ENCODE data around the gene IGSF1. TPM values are rescaled to one million over a fixed set of nuclear protein-coding genes. Genes with fewer than 3 reads are reported as not detected.
A peak's percentile ranks its signal among the peaks of the same experiment; 100 is the strongest.

Gene IGSF1
- total and polyA plus RNA-seq, 2 of the 13 experiments (the other 11 are each of a cell fraction or from before 2014, with no cell fraction given) = 58.7 to 108 TPM

DNA sequence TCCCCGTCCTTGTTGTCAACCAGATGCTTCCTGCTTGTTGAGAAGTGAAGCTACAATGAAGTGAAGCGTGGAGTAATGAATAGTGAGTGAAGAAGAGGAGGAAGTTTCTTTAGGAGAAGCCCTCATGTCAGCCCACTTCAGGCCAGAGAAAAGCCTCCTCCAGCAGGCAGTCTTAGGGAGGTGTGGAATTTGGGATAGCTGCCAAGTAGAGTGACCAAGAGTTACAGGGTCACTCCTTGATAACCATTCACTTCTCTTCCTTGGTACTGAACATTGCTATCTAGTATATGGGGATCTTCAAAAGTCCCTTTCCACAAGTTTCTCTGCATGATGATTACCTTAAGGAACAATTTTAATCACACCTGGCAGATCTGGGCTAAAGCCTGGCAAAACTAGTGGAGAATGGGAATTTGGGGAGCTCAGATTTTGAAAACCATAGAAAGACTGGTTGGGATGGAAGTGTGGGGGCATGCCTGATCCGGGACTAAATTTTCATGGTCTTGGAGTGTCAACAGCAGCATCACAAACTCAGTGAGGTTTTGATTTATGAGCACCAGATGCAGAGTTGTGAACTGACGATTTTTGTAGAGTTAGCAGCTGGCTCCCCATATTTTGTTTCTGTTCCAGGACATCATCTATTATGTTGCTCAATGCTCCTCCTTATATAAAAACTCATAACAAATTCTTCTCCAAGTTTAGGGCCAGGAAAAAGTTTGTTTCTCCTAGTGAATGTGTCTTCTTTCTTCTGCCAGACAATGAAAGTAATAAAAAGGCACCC lies 53.1 kb downstream of the IGSF1 start (continued):
- TF ChIP-seq NR1H2 (CRISPR knock-in tag; IDR thresholded peaks at IDR 0.05; ENCODE audit: borderline replicate concordance, low read depth) = no peak

DNA sequence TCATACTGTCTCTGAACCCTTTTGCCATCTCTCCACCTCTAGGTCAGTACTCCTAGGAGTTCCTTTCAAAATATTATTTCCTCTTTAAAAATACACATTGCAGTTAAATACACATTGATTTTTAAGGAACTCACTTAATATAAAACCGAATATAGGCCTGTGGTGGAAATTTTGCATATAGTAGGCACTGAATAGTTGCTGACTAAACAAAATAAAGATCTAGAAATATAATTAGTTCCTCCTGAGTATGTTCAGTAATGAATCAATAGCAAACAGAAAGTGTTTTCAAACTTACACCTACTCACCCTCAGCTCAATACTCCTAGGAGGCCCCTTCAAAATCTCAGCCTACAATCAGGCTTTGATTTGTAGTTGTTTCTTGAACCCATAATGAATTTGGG lies 61.5 kb downstream of the IGSF1 start:
- Histone ChIP-seq H2AFZ (ENCODE audit: low read length) (no peak overlapping the region), H3K36me3 (replicated peaks in 1 of 2; ENCODE audit: control insufficient read depth in 1 of 2, insufficient read depth in 2 of 2, low read length in 2 of 2) (no peaks in the 10 kb centered on the region), H4K20me1 (ENCODE audit: insufficient read depth, low read length) (no peaks in the 10 kb centered on the region), H3K9me3 (ENCODE audit: low read length) (no peaks in the 10 kb centered on the region), H3K27ac (ENCODE audit: extremely low read length, insufficient read depth, low read length) (no peak overlapping the region), H3K79me2 (ENCODE audit: insufficient read depth, low read length) (no peaks in the 10 kb centered on the region), H3K9ac (ENCODE audit: insufficient read depth, low read depth, low read length) (no peak overlapping the region), H3K4me1 (ENCODE audit: insufficient read depth, low read length) (no peaks in the 10 kb centered on the region), H3K27me3 (ENCODE audit: control insufficient read depth in 1 of 2, insufficient read depth in 2 of 2, low read length in 2 of 2) (no peaks in the 10 kb centered on the region), H3K4me2 (ENCODE audit: low read depth, low read length) (no peak overlapping the region), H3K4me3 (replicated peaks in 1 of 3; ENCODE audit: insufficient read depth in 1 of 3, low read depth in 2 of 3, low read length in 3 of 3) (no peak overlapping the region)
- TF ChIP-seq SMARCE1 (IDR thresholded peaks at IDR 0.05; ENCODE audit: borderline replicate concordance) = no peak
- peak; percentile 50; the same call in 1 of the 2 replicates for TF ChIP-seq MAFF (IDR thresholded peaks at IDR 0.05; ENCODE audit: low read depth, low read length)
- peak in 1 of 2 experiments; percentile 79; a peak in 3 of 4 replicates for TF ChIP-seq MAFK (conservative IDR thresholded peaks at IDR 0.05 in 1 of 2, IDR thresholded peaks at IDR 0.05 in 1 of 2; ENCODE audit: low read length in 2 of 2)
- no peak for FAIRE-seq
- 0% methylated on average over 1 of the region's 1 CpG for WGBS (ENCODE audit: low lambda C conversion rate)
- intact Hi-C loops (cut with micrococcal nuclease; ENCODE audit: unreplicated experiment) (no loop called here), in situ Hi-C loops (cut with HindIII; ENCODE audit: extremely low pct_ligation_motif_present, low pct_unique_long_range_greater_than_20kb) (no loop called here)
- no TSS peak for BruUV-seq (replicated peaks)
- ChIA-PET POLR2A (no interaction called here), CTCF (ENCODE audit: low intra/inter-chr PET ratio, low total read pairs) (no interaction called here)
- no peak for ATAC-seq
- no peak for DNase-seq (ENCODE audit: low spot score)

- Histone ChIP-seq H3K79me2 (ENCODE audit: insufficient read depth, low read length) (no peaks in the 10 kb centered on the region), H3K4me1 (ENCODE audit: insufficient read depth, low read length) (no peaks in the 10 kb centered on the region), H3K9me3 (ENCODE audit: low read length) (no peaks in the 10 kb centered on the region), H4K20me1 (ENCODE audit: insufficient read depth, low read length) (no peaks in the 10 kb centered on the region), H3K4me3 (replicated peaks in 1 of 3; ENCODE audit: insufficient read depth in 1 of 3, low read depth in 2 of 3, low read length in 3 of 3) (no peak overlapping the region), H3K36me3 (replicated peaks in 1 of 2; ENCODE audit: control insufficient read depth in 1 of 2, insufficient read depth in 2 of 2, low read length in 2 of 2) (no peaks in the 10 kb centered on the region), H3K27me3 (ENCODE audit: control insufficient read depth in 1 of 2, insufficient read depth in 2 of 2, low read length in 2 of 2) (no peaks in the 10 kb centered on the region), H3K4me2 (ENCODE audit: low read depth, low read length) (no peak overlapping the region), H3K9ac (ENCODE audit: insufficient read depth, low read depth, low read length) (no peak overlapping the region), H2AFZ (ENCODE audit: low read length) (no peak overlapping the region), H3K27ac (ENCODE audit: extremely low read length, insufficient read depth, low read length) (no peak overlapping the region)
- intact Hi-C loops (cut with micrococcal nuclease; ENCODE audit: unreplicated experiment) = no loop called here
- FAIRE-seq (no peak), DNase-seq (ENCODE audit: low spot score) (no peak), ATAC-seq (no peak)
- BruUV-seq (replicated peaks) = no TSS peak
- TF ChIP-seq LCORL (IDR thresholded peaks at IDR 0.05) (0 out of 2 replicates have a peak, but pooled peaks have one; percentile 24), LCORL (CRISPR knock-in tag; IDR thresholded peaks at IDR 0.05) (no peak)
- TF ChIP-seq, protein P1, sequence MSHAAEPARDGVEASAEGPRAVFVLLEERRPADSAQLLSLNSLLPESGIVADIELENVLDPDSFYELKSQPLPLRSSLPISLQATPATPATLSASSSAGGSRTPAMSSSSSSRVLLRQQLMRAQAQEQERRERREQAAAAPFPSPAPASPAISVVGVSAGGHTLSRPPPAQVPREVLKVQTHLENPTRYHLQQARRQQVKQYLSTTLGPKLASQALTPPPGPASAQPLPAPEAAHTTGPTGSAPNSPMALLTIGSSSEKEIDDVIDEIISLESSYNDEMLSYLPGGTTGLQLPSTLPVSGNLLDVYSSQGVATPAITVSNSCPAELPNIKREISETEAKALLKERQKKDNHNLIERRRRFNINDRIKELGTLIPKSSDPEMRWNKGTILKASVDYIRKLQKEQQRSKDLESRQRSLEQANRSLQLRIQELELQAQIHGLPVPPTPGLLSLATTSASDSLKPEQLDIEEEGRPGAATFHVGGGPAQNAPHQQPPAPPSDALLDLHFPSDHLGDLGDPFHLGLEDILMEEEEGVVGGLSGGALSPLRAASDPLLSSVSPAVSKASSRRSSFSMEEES (CRISPR knock-in tag; IDR thresholded peaks at IDR 0.05) = no peak
- in situ Hi-C loops (cut with HindIII; ENCODE audit: extremely low pct_ligation_motif_present, low pct_unique_long_range_greater_than_20kb) = no loop called here
- ChIA-PET CTCF (ENCODE audit: low intra/inter-chr PET ratio, low total read pairs) (no interaction called here), POLR2A (no interaction called here)
- WGBS (ENCODE audit: low lambda C conversion rate) = 90% methylated on average over 4 of the region's 4 CpGs
Measured at GRCh38 chrX:131226591-131226990, 62.5 kb downstream of the IGSF1 start.

Data from HepG2 (cell line).